H1 (cell line): ENCODE data around the gene DPF3. TPM values are rescaled to one million over a fixed set of nuclear protein-coding genes. Genes with fewer than 3 reads are reported as not detected.

ENCODE experiments used
- CTCF ChIA-PET: fragments of 300-600 bp; sonication (Branson Sonifier 250); formaldehyde crosslinking; loops from one replicate; lab custom pipeline; 2021; ENCODE audit not compliant: partially characterized antibody; lab: Charles Lee
- POLR2A ChIA-PET: fragments of 300-600 bp; sonication (Branson Sonifier 250); formaldehyde crosslinking; loops from one replicate; lab custom pipeline; 2021; ENCODE audit warnings: inconsistent platforms; ENCODE audit not compliant: partially characterized antibody; lab: Charles Lee
- DNase-seq, 2 experiments: peaks; one replicate each; pipeline versions ENCODE4 v3.0.0 to v3.0.0-alpha.2; 2010 to 2022; ENCODE audit warnings: low spot score in 2 of 2, low read depth in 1 of 2, mixed read lengths in 1 of 2
- FAIRE-seq: peaks from 2 replicates; lab custom pipeline; 2011; peaks lifted over from hg19 to GRCh38; lab: Jason Lieb, UNC
- H2AFZ ChIP-seq: 2 replicates; pipeline ENCODE4 v1.8.1; 2012; ENCODE audit warnings: low read length, inconsistent platforms
- H2AK5ac ChIP-seq: 2 replicates; pipeline ENCODE4 v1.6.1; 2013; ENCODE audit warnings: low read depth, low read length
- H2BK120ac ChIP-seq: replicated peaks from 2 replicates; pipeline ENCODE3; 2013; ENCODE audit warnings: low read depth, low read length, inconsistent platforms
- H2BK12ac ChIP-seq: 2 replicates; pipeline ENCODE4 v1.6.1; 2013; ENCODE audit warnings: low read depth, low read length
- H2BK15ac ChIP-seq: 2 replicates; pipeline ENCODE4 v1.6.1; 2013; ENCODE audit warnings: low read length
- H2BK20ac ChIP-seq: 2 replicates; pipeline ENCODE4 v1.6.1; 2013; ENCODE audit warnings: low read length
- H2BK5ac ChIP-seq: 2 replicates; pipeline ENCODE4 v1.6.1; 2013; ENCODE audit warnings: low read depth, low read length
- H3K14ac ChIP-seq: 2 replicates; pipeline ENCODE4 v1.6.1; 2013; ENCODE audit warnings: inconsistent platforms; ENCODE audit not compliant: insufficient read length
- H3K18ac ChIP-seq: 2 replicates; pipeline ENCODE4 v1.6.1; 2013; ENCODE audit warnings: low read length; ENCODE audit errors: extremely low read depth
- H3K23ac ChIP-seq: 2 replicates; pipeline ENCODE4 v1.6.1; 2013; ENCODE audit warnings: inconsistent platforms; ENCODE audit not compliant: insufficient read length
- H3K23me2 ChIP-seq: 2 replicates; pipeline ENCODE4 v1.6.1; 2013; ENCODE audit warnings: low read depth, low read length
- H3K27ac ChIP-seq: 2 replicates; pipeline ENCODE4 v1.6.1; 2011; ENCODE audit warnings: low read depth, low read length, inconsistent platforms
- H3K27me3 ChIP-seq, 4 experiments: replicated peaks in 1 of 4; 1 replicate in 1 of 4; 2 replicates in 3 of 4; pipeline versions ENCODE4 v1.6.1 to v1.8.1; 2011 to 2013; ENCODE audit warnings: low read length in 3 of 4, mild to moderate bottlenecking in 3 of 4, inconsistent platforms in 2 of 4, mixed read lengths in 2 of 4, moderate library complexity in 1 of 4; ENCODE audit not compliant: control insufficient read depth in 3 of 4, insufficient read depth in 3 of 4; ENCODE audit errors: extremely low read depth in 1 of 4
- H3K36me3 ChIP-seq, 4 experiments: 2 replicates each; pipeline versions ENCODE4 v1.6.1 to v1.8.1; 2011 to 2013; ENCODE audit warnings: mild to moderate bottlenecking in 4 of 4, low read length in 3 of 4, moderate library complexity in 2 of 4, control low read depth in 1 of 4, inconsistent platforms in 1 of 4; ENCODE audit not compliant: insufficient read depth in 4 of 4, control insufficient read depth in 2 of 4
- H3K4ac ChIP-seq: replicated peaks from 2 replicates; pipeline ENCODE3; 2013; ENCODE audit warnings: low read length, low read depth, mixed read lengths, inconsistent platforms; ENCODE audit not compliant: insufficient read length
- H3K4me1 ChIP-seq, 4 experiments: replicated peaks in 1 of 4; 1 replicate in 1 of 4; 2 replicates in 3 of 4; pipeline versions ENCODE4 v1.6.1 to v1.8.1; 2011 to 2013; ENCODE audit warnings: low read length in 3 of 4, inconsistent platforms in 2 of 4, mixed read lengths in 1 of 4; ENCODE audit not compliant: insufficient read depth in 4 of 4, control insufficient read depth in 3 of 4
- H3K4me2 ChIP-seq, 2 experiments: 2 replicates each; pipeline versions ENCODE4 v1.6.1 to v1.8.1; 2011 to 2013; ENCODE audit warnings: low read depth in 2 of 2, low read length in 2 of 2, control low read depth in 1 of 2, inconsistent platforms in 1 of 2, mild to moderate bottlenecking in 1 of 2; ENCODE audit not compliant: insufficient read depth in 1 of 2
- H3K4me3 ChIP-seq, 4 experiments: fragments of 200-600, 300-600 bp in 1 of 4; sonication (generic), shearing (Covaris generic), sonication (Bioruptor Twin) in 1 of 4; 2 replicates each; pipeline versions ENCODE4 v1.5.1 to v1.8.1; 2011 to 2016; ENCODE audit warnings: low read length in 4 of 4, low read depth in 3 of 4, control low read depth in 2 of 4, inconsistent platforms in 2 of 4, mild to moderate bottlenecking in 2 of 4, mixed read lengths in 1 of 4, moderate library complexity in 1 of 4; ENCODE audit not compliant: insufficient read depth in 2 of 4; ENCODE audit errors: extremely low read depth in 1 of 4
- H3K56ac ChIP-seq: replicated peaks from 2 replicates; pipeline ENCODE3; 2013; ENCODE audit warnings: low read depth, mild to moderate bottlenecking, mixed read lengths, low read length, inconsistent platforms; ENCODE audit not compliant: insufficient read length
- H3K79me1 ChIP-seq: 2 replicates; pipeline ENCODE4 v1.6.1; 2013; ENCODE audit warnings: low read depth, low read length, control low read depth
- H3K79me2 ChIP-seq, 2 experiments: 2 replicates each; pipeline versions ENCODE4 v1.6.1 to v1.8.1; 2012 to 2013; ENCODE audit warnings: low read length in 2 of 2, mild to moderate bottlenecking in 2 of 2, inconsistent platforms in 1 of 2; ENCODE audit not compliant: insufficient read depth in 2 of 2, control insufficient read depth in 1 of 2
- H3K9ac ChIP-seq, 4 experiments: replicated peaks in 1 of 4; 1 replicate in 1 of 4; 2 replicates in 3 of 4; pipeline versions ENCODE4 v1.6.1 to v1.8.1; 2011 to 2013; ENCODE audit warnings: low read depth in 3 of 4, low read length in 3 of 4, control low read depth in 2 of 4, mild to moderate bottlenecking in 2 of 4, moderate library complexity in 2 of 4, inconsistent platforms in 1 of 4; ENCODE audit errors: extremely low read depth in 1 of 4
- H3K9me3 ChIP-seq, 2 experiments: 2 replicates each; pipeline versions ENCODE4 v1.6.1 to v1.8.1; 2012 to 2013; ENCODE audit warnings: mild to moderate bottlenecking in 2 of 2, moderate library complexity in 2 of 2, control low read depth in 1 of 2, inconsistent platforms in 1 of 2, low read depth in 1 of 2, low read length in 1 of 2, mixed read lengths in 1 of 2; ENCODE audit not compliant: insufficient read depth in 2 of 2
- H4K20me1 ChIP-seq, 2 experiments: replicated peaks in 1 of 2; 2 replicates each; pipeline versions ENCODE3 to v1.8.1; 2011 to 2013; ENCODE audit warnings: inconsistent platforms in 2 of 2, low read length in 2 of 2, mild to moderate bottlenecking in 1 of 2; ENCODE audit not compliant: insufficient read depth in 2 of 2, control insufficient read depth in 1 of 2
- H4K5ac ChIP-seq: 2 replicates; pipeline ENCODE4 v1.6.1; 2013; ENCODE audit warnings: low read length, low read depth, mixed read lengths, inconsistent platforms; ENCODE audit not compliant: insufficient read length
- H4K8ac ChIP-seq: 2 replicates; pipeline ENCODE4 v1.8.0; 2013; ENCODE audit warnings: mild to moderate bottlenecking, moderate library complexity, low read length, inconsistent platforms; ENCODE audit not compliant: insufficient read depth; ENCODE audit errors: extremely low read depth
- H4K91ac ChIP-seq: replicated peaks from 2 replicates; pipeline ENCODE3; 2013; ENCODE audit warnings: low read length, mixed read lengths, inconsistent platforms; ENCODE audit not compliant: insufficient read length
- BCL11A ChIP-seq, 2 experiments: IDR thresholded peaks; one replicate each; pipeline ENCODE4 v1.6.1; 2011; ENCODE audit warnings: low read depth in 2 of 2, low read length in 2 of 2, mild to moderate bottlenecking in 2 of 2
- BRCA1 ChIP-seq: IDR thresholded peaks from 2 replicates; pipeline ENCODE4 v1.6.1; 2012; ENCODE audit warnings: low read depth, low read length, improper control_type of control experiment
- CBX5 ChIP-seq: fragments of 300-800, 300-1000 bp; sonication (generic); IDR thresholded peaks from 2 replicates; pipeline ENCODE4 v1.7.1; 2016; ENCODE audit warnings: antibody characterized with exemption, low read length, low read depth
- CHD1 ChIP-seq: IDR thresholded peaks from 2 replicates; pipeline ENCODE4 v1.6.1; 2012; ENCODE audit warnings: low read depth, low read length, improper control_type of control experiment
- CHD2 ChIP-seq: IDR thresholded peaks from 2 replicates; pipeline ENCODE4 v1.6.1; 2012; ENCODE audit warnings: low read length, improper control_type of control experiment
- HDAC6 ChIP-seq: IDR thresholded peaks from one replicate; pipeline ENCODE4 v1.7.1; 2012; ENCODE audit warnings: low read depth, mild to moderate bottlenecking, inconsistent platforms, low read length, moderate library complexity
- JUND ChIP-seq: IDR thresholded peaks from 2 replicates; pipeline ENCODE4 v1.6.1; 2011; ENCODE audit warnings: mild to moderate bottlenecking, improper control_type of control experiment, low read length
- KDM1A ChIP-seq: fragments of 200-600, 300-600 bp; sonication (generic); IDR thresholded peaks from 2 replicates; pipeline ENCODE4 v1.7.1; 2016; ENCODE audit warnings: mild to moderate bottlenecking, low read length, borderline replicate concordance
- RBBP5 ChIP-seq: IDR thresholded peaks from 2 replicates; pipeline ENCODE4 v1.7.1; 2012; ENCODE audit warnings: low read depth, mild to moderate bottlenecking, inconsistent platforms, low read length, moderate library complexity, borderline replicate concordance
- SP1 ChIP-seq: IDR thresholded peaks from 2 replicates; pipeline ENCODE4 v1.6.1; 2011; ENCODE audit warnings: low read depth, low read length
- TCF12 ChIP-seq: IDR thresholded peaks from 2 replicates; pipeline ENCODE4 v1.6.1; 2011; ENCODE audit warnings: low read depth, mild to moderate bottlenecking, low read length
- WGBS, 2 experiments: shearing (Covaris generic) in 1 of 2; methylation state at CpG; one replicate each; pipeline versions ENCODE4 v1.1.6 to v1.1.7; 2013 to 2015; ENCODE audit warnings: low lambda C conversion rate in 2 of 2, mixed read lengths in 2 of 2, inconsistent platforms in 1 of 2, low coverage in 1 of 2, missing lambda C conversion rate in 1 of 2; ENCODE audit not compliant: insufficient replicate concordance in 2 of 2, insufficient coverage in 1 of 2, insufficient read length in 1 of 2; ENCODE audit errors: extremely low coverage in 1 of 2, missing lambda C conversion rate in 1 of 2; 5-methylcytosine and 5-hydroxymethylcytosine counted together
- polyA plus RNA-seq, 7 experiments: library from polyadenylated mRNA; depleted of rRNA in 3 of 7; stranded (reverse) in 5 of 7; unstranded in 2 of 7; fragments of >200 nt in 5 of 7; fragments of 200-250 nt in 2 of 7; gene quantifications; 1 replicate in 5 of 7; 2 replicates in 1 of 7; 4 replicates in 1 of 7; pipeline versions ENCODE4 v1.2.1 to v1.2.3, GENCODE V29; 2011 to 2013; ENCODE audit warnings: missing spikeins in 2 of 7, mixed read lengths in 2 of 7
- total RNA-seq: library from RNA; stranded (reverse); fragmentation: NEBNext Ultra II Directional; extraction: Animal tissue kit (Norgen Biotek cat#: 25700); gene quantifications from 2 replicates; pipeline ENCODE4 v1.2.1, GENCODE V29; 2021

The DPF3 gene
- total and polyA plus RNA-seq, 2 of the 8 experiments (the other 6 are each of a cell fraction or from before 2014, with no cell fraction given): 0.19 TPM; not detected in 1

- Histone ChIP-seq H3K36me3 (no peaks in the 10 kb centered on the region), H3K4me3 (no peak overlapping the region), H3K4me2 (peak overlapping the region in 1 of 2 experiments; percentile 18; a peak in 1 of 4 replicates), H3K23me2 (peaks cover 4% of the 10 kb centered on the region), H2BK120ac (peak overlapping the region; percentile 9), H3K9ac (no peak overlapping the region), H3K4ac (no peak overlapping the region), H3K18ac (no peak overlapping the region), H4K20me1 (no peaks in the 10 kb centered on the region), H4K5ac (no peak overlapping the region), H3K79me2 (no peaks in the 10 kb centered on the region), H3K4me1 (peaks cover 14 to 30% (median 17%) of the 10 kb centered on the region in 4 experiments), H3K9me3 (peaks cover 0 to 2% of the 10 kb centered on the region in 2 experiments; a peak in 1 of 4 replicates), H2BK20ac (0 out of 2 replicates have a peak overlapping the region, but pooled peaks have one; percentile 68), H2AFZ (no peak overlapping the region), H2BK15ac (no peak overlapping the region), H3K27me3 (peaks cover 17 to 28% (median 26%) of the 10 kb centered on the region in 4 experiments), H3K56ac (no peak overlapping the region), H3K27ac (no peak overlapping the region), H2AK5ac (no peak overlapping the region), H3K14ac (no peak overlapping the region), H4K8ac (no peak overlapping the region), H3K23ac (no peak overlapping the region), H2BK12ac (no peak overlapping the region), H2BK5ac (no peak overlapping the region), H3K79me1 (no peaks in the 10 kb centered on the region), H4K91ac (peak overlapping the region; percentile 38)
- no peak for FAIRE-seq
- TF ChIP-seq JUND (no peak), RBBP5 (no peak), HDAC6 (no peak), BRCA1 (no peak), KDM1A (no peak), CHD1 (no peak), SP1 (no peak), TCF12 (no peak), CHD2 (no peak), CBX5 (no peak), BCL11A (IDR thresholded peaks at IDR 0.05; ENCODE audit: low read depth in 2 of 2, low read length in 2 of 2) (no peak)
- DNase-seq: no peak
- POLR2A ChIA-PET: interaction anchor here (0.6 to 1.5 kb wide), 3 partner anchors 12 to 1141 kb away, joined by 3 to 6 read pairs (median 3); no protein-coding TSS in a partner anchor
- CTCF ChIA-PET: interaction anchor here (1.1 to 2.0 kb wide), 6 partner anchors 12 to 386 kb away, joined by 3 to 10 read pairs (median 4); no protein-coding TSS in a partner anchor
- WGBS, 2 experiments: 83% methylated on average over 2 of the region's 2 CpGs; no CpG with 5 or more reads in 1 of the 2 experiments
These were observed 5.7 kb downstream of the DPF3 start for GRCh38 chr14:72888192-72888591.
